ENCODE data around the gene MGP.

MGP gene

DNA sequence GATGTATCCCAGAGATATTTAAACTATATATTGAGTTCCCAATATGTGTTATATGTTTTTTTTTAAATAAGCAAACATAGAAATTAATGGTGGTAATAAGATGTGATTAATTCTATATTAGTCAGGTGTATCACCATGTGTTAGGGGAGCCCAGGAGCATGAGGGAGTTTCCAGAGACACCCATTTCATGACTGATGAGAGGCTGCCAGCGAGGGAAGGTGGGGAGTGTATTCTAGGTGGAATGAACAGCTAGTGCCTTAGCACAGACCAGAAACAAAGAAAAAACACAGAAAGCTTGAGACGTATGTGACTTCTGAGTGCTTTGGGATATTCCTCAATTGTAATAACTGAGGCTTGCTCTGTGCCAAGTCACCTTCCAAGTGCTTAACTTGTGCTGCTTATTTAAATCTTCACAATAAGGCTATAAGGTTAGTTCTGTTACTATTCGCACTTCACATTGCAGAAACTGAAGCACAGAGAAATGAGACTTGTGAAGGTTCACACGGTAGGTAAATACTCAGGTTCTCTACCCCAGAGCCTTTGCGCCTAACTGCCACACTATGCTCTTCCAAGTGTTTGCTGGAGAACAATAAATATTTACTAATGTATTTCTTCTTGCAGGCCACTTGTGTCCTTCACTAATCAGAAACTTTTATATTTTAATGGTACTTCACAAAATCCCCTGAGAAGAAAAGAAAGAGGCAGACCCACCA is 17.9 kb upstream of the MGP start:
- DNase-seq (ENCODE audit: low read depth in 2 of 2): no peak

DNA sequence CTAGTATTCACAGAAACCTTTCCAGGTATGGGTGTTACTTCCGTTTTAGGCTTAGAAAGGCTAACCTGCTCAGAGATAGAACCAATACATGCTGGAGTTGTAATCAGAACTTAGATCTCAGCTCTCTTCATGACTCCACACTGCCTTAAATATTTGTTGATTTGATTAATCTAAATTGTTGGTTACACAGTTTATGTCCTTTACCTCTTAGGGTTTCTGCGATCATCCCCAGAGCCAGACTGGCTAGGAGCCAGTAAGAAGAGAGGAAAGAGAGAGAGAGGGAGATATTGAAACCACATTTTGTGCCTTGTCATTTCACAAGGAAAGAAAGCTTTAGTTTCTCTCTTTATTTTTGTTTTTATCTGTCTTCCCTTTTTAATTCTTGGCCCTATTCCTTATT is 16.8 kb upstream of the MGP start:
- no peak for DNase-seq (ENCODE audit: low read depth in 2 of 2)

DNA sequence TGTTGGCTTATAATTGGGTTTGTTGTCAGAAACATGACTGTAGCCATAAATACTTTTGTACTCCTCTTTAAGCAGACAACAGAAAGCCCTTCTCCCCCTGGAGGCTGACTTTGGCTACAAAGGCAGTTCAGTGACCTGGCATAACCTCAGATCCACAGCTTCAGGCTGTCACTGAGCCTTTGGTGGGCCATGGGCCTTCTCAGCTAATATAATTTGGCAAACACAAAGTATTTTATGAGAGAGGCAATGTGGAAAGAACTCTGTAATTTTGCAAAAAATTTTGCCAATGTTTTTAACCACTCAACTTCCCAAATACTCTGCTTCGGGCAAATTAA is 15.5 kb upstream of the MGP start:
- no peak for DNase-seq (ENCODE audit: low read depth in 2 of 2)

DNA sequence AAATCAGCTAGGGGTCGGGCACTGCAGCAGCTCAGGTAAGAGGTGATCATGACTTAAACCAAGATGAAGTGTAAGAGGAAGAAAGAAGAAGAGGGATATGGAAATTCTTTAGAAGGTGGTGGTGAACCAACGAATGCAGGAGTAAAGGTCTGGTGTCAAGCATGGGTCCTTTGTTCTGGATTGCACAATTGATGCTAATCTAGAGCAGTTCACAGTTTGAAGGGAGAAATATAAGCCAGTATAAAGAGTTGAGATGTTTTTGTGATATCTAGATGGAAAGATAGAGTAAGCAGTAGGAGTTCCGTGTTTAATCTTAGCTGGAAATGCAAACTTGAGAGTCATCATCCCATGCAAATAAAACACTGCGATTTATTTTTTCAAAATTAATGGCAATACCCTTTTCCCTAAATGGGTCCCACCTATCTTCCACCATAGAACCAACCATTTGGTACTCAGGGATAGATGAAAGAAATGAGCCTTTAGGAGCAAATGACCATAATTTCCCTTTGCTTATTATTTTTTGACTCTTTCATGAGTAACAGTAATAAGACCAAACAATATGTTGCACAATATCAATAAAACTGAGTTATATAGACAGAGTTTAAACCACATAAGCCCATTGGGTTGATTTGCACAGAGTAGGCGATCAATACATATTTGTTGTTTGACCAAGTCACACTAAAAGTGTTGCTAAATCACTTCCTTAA is 15.0 kb upstream of the MGP start:
- no peak for DNase-seq (ENCODE audit: low read depth in 2 of 2)

DNA sequence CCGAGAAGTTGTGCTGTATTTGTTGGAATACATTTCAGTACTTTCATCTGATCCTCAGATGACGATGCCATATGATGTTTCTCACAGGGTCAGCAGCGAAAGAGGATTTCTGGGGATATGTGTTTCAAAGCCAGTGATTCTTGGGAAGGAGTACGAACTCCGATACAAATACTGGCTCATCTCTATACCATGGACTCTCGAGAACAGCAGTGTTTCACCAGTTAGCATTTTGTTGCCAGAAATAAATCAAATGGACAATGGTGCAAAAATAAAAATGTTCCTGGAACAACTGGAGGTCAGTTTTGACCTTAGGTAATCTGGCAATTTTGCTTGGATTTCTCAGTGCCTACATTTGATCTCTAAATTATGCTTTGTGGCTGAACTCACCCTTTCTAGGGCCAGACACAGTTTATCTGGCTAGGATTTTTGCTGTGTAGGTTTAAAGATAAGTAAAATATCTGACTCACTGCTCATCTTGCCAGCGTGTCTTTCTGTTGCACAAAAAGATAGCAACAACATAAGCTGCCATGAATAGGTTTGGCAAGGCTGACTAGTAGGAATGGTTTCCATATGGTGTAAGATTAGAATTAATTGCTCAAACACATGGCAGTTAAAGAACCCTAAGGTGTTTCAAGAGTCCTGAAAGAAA is 11.0 kb upstream of the MGP start:
- no peak for DNase-seq (ENCODE audit: low read depth in 2 of 2)

DNA sequence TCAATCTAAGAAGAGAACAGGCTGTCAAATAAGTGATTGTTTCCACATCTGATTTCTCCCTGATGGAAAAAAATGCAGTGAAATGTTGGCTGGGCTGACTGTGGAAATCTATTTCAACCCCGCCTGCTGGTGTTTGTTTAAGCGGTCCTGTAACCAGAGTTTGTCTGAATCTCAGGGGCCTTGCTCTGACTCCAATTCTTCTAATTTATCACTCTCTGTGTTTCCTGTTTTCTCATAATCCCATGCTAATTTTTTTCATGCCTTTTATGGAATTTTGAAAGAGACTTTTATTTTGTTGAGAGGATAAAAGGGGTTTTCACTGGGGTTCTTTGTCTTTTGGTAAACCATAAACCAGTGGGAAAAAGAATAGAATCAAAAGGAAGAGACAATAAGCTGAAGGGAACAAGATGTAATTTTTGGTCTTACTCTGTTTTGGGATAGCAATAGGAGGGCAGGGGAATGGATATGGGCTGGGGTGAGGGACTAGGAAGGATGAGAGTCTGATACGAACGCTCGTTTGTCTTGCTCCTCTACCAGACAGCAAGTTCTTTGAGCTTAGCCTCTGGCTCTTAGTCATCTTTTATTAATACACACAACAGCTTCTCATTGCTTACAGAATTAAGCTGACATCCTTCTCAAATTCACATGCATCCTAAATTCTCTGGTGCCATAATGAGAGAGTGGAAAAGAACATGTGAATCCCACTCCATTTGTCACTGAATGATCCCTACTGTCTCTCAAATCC is 8.0 kb upstream of the MGP start:
- no peak for DNase-seq (ENCODE audit: low read depth in 2 of 2)

DNA sequence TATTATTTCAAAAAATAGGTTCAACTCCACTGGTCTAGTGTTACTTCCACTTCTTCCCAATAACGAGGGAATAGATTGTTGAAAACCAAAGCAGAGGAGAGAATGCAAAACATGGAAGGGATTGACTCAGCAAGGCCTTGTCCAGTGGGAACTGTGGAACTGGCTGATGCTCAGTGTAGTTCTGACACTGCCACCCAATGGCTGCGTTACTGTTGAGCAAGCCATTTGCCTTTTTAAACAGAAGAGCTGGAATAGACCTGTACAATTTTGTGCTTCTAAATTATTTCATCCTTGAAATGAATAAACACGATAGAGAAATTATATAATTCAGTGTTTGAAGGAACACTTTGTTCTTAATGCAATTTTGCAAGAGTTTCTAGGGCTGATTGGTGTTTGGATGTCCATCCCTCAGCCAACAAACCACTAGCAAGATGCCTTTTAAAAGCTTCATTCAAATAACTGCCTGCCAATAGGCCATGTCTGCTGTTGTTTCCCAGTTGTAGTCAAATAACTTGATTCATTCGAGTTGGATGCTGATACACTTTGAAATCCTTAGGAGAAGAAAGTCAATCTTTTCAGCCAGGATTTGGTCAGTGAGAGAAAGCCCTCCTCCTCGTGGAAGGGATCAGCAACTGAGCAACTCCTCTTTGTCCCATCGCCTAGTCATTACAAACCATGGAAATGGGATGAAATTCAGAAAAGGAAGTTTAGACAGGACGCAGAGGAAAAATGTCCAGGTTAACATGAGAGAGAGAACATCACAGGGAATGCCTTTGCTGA is 7.3 kb upstream of the MGP start:
- no peak for DNase-seq (ENCODE audit: low read depth in 2 of 2)

DNA sequence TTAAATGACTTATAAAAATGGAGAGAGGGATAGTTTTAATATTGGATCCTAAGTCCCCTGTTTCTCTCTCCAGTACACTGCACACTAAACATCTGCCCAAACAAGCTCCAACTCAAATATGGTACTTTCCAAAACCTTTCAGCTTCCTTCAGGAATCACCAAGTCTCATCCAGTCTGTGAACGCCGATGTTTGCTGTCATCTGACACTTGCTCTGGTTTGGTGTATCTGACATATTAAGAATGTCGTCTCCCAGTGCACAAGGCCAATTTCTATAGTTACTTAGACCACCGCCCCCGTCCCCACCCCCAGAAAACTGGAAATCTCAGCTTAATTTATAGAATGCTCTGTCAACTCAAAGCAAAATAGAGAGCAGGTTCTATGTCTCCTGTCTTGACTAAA is 5.0 kb upstream of the MGP start:
- DNase-seq (ENCODE audit: low read depth in 2 of 2): no peak

DNA sequence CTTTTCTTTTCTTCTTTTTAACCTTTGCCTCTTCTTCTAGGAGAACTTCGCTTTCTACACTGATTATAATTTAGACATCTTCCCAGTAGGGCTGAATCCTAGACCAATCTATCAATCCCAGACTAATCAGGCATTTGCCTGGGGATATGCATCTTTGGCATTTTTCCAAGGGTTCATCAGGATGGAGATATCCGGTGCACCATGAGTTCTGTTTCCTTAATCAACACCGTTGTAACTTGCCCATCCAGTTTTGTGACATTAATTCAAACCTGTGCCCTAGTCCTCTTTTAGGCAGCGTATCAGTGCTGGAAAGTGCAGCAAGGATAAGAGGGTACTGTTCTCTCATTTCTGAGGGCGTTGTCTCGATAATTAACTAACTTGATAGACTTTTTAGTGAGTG is 617 bp upstream of the MGP start:
- DNase-seq (ENCODE audit: low read depth in 2 of 2): no peak

DNA sequence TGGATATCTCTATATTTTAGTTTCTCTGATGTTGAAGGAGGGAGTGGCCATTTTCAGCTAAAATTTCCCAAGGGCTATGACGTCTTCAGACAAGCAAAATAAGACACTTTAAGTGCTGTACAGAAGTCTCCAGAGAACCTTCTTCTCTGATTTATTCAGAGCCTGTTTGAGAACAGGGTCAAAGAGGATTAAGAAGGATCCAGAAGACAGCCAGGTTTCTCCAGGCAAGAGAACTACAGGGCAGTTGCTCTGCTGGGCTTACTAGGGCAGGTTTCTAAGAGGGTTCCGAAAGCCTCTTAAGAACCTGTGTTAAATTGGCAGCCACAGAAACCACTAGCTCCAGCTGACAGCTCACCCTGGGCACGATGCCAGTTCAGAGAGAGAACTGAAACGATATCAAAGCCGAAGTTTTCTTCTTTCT is 1.2 kb downstream of the MGP start:
- peak; percentile 51 to 53 for DNase-seq (ENCODE audit: low read depth in 2 of 2)

DNA sequence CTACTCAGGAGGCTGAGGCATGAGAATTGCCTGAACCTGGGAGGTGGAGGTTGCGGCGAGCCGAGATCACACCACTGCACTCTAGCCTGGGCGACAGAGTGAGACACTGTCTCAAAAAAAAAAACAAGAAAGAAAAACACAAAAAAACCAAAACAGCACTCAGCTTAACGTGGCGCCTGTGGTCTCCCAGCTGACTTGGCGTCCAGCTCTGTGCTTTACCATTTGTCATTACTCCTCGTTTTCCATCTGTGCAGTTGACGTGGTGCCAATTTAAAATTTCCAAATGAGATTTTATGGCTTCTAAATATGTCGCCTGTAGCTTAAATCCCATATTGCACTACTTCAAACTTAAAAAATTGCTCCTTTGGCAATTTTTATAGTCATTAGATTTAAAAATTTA is 2.0 kb downstream of the MGP start:
- DNase-seq (ENCODE audit: low read depth in 2 of 2): no peak

DNA sequence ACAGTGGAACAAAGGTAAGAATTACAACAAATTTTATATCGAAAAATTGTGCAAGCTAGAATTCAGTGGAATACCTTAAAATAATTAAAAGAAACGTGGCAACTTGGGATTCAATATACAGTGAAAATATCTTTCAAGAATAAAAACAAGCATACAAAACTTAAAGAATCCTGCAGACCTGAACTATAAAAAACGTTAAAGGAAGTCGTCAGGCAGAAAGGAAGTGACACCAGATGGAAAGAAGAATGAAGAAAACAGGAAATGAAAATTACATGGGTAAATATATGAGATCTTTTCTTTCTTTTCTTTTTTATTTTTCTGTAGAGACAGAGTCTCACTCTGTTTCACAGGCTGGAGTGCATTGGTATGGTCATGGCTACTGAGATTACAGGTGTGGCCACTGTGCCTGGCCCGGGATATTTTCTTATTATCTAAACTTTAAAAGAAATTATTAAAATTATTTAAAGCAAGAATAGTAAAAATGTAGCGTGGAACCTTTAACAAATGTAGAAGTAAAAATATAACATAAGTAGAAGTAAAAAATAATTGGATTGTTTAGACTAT is 4.7 kb downstream of the MGP start:
- no peak for DNase-seq (ENCODE audit: low read depth in 2 of 2)

DNA sequence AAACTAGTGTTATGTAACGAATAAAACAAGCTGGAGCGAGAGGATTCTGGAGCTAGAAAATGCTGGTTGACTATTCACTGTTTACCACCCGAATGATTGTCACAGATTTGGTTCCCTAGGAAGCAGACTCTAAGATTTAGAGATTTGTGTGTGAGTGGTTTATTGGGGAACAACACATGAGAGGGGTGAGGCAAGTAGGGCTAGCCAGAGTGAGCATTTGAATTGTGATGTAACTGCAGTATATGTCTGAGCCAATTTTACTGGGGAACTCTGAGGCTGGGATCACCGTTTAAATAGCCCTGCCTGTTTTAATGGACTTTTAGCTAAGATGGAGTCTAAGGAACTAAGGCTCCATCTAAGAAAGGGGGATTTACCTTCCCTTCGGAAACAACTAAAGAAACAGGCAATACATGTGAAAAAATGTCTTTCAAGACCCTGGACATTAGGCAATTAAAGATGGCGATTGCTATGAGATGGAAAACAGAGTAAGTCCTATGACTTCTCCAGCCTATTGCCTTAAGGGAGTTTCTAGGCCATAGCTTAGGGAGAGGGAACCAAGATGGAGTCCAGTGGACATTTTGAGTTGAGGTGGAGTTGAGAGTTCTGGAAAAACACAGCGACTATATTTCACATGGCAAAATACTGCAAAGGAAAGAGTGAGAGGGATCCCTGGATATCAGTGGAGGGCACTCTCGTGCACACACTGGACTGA is 6.3 kb downstream of the MGP start:
- no peak for DNase-seq (ENCODE audit: low read depth in 2 of 2)

DNA sequence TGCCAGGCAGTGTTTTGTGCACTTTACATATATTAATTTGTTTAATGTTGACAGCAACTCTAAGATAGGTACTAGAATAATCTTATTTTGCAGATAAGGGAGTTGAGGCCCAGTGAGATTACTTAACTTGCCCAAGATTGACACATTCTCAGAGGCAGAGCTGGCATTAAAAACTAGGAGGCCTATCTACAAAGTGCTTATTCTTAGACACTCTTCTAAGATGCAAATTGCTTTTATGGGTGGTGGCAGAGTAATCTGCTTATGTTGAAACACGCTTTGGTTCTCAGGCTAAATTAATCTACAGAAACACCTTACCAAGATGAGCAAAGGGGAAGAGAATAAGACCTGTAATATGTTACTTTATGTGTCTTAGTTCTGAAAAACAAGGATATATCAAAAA is 7.2 kb downstream of the MGP start:
- no peak for DNase-seq (ENCODE audit: low read depth in 2 of 2)

DNA sequence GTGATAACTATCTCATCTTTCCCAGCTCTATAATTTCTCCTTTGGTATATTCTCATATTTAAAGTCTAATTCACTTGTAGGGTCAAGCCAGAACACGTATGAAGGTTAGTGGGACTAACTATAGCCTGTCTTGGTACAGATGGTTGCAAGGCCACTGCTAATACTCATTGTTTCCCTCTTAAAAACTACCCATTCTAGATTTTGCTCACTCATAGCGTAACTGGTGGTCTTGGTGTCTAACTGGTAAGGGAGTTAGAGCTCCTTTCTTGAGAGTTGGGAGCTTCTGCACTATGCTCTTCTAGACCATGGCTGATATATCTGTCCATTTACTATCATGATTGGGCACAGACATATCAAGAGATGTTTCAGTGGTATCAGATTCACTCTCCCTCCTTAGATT is 8.8 kb downstream of the MGP start:
- DNase-seq (ENCODE audit: low read depth in 2 of 2): no peak

DNA sequence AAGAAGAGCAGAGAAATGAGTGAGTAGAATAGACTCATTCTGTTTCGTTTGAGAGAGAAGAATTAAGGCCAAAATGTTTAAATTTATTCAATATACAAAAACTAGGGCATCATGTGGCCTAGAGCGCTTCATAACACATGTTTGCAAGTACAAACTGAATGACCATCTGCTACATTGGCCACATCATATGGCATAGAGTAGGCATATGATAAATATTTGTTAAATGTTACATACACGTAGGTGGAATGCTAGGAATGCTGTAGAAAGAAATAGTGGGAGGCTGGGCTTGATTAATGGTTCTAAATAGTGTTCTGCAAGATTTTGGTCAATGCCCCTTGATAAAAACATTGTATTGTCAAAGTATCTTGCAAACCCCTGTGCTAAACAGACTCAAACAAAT is 10.8 kb downstream of the MGP start:
- DNase-seq (ENCODE audit: low read depth in 2 of 2): no peak

DNA sequence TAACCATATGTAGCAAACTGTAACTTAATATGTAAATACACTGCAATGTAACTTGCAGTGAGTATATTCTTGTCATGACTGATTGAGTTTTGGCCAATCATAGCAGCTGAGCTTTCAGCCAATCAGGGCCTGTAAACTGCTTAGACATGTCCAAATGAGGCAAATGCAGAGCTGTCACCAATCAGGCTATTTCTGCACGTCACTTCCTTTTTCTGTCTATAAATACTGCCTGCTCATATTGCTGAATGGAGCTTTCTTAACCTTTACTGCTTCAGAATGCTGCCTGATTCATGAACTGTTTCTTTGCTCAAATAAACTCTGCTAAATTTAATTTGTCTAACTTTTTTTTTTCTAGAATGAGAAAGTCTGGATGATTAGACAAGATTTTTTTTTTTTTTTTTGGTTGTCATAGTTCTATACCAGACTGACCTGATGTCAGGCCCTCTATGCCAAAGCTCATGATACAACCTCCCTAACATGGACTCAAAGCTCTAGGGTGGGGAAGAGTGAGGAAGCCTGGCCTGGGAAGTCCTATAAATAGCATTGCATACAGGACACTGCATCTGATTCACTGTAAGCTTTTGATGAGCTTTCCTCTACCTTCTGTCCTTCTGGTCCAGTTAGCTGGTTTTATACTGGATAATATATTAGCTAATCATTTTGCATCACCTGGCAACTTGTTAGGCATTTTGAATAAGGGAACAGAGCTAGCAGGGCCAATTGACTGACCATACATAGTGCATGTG is 12.0 kb downstream of the MGP start:
- DNase-seq (ENCODE audit: low read depth in 2 of 2): no peak

DNA sequence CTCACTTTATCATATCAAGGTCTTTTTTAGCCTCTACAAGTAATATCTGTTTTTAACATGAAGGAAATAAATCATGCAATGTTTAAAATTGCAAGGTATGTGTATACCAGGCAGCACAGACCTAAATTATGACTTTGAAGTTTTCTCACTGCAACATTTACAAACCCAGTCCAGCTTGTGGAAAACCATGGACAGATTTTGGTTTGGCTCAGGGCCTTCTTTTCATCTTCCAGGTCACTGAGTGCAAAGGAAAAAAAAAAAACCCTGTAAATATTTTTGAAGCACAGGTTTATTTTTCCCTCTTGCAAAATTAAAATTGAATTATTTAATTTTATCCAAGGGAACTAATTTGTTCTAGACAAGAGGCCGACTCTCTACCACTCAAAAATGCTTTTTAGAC is 13.8 kb downstream of the MGP start:
- no peak for DNase-seq (ENCODE audit: low read depth in 2 of 2)

DNA sequence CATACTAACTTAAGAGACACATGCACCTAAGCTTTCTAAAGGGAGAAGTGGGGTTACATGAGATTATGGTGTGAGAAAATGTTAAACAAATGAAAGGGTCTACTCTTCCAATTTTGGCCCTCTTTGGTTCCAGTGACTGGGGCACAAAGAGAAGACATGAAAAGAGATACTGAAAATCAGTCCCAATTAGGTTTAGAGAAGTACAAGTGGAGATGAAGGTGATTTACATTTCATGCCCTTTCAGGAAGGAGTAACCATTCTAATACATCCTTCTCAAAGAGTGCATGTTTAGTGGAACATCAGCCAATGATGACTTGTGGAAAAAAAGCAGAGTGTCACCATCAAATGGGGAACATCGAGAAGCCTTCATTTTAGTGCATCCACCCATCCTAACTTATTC is 14.4 kb downstream of the MGP start:
- no peak for DNase-seq (ENCODE audit: low read depth in 2 of 2)

DNA sequence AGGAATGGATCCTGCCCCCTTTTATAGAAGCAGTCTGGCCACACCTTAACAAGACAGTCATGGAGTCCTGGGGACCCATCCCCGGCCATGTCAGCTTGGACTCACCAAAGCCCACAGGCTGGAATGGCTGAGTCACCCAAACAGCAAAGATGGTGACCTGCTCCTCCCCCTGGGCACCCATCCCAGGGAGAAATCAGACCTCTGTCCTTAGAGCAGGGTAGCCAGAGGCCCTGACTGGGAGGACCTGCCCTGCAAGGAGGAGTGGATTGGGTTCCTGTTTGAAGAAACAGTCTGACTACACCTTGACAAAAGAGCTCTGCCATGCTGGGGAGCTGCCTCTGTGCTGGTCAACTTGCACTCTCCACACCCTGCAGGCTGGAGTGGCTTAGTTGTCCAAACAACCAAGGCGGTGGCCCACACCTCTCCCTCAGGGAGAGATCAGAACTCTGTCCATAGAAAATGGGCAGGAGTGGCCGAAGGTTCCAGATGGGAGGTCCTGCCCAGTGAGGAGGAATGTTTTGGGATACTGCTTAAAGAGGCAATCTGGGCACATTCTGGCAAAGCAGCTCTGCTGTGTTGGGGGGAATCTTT is 16.6 kb downstream of the MGP start:
- DNase-seq (ENCODE audit: low read depth in 2 of 2): no peak
